ENCODE data around the gene CREB3L2.
"Not testable (repeated sequence)": the region's sequence is repeated elsewhere in the genome, so short reads cannot be mapped to it uniquely, and the experiment has no call there.

Gene CREB3L2

GRCh38 chr7:137987968-137988367 lies 13.9 kb downstream of the CREB3L2 start:
- DNase-seq (ENCODE audit: low read depth): no peak

GRCh38 chr7:137987563-137987962 lies 14.3 kb downstream of the CREB3L2 start:
- DNase-seq (ENCODE audit: low read depth): no peak

- DNase-seq (ENCODE audit: low read depth): no peak
Measured at GRCh38 chr7:137987018-137987349, 14.9 kb downstream of the CREB3L2 start.

DNA sequence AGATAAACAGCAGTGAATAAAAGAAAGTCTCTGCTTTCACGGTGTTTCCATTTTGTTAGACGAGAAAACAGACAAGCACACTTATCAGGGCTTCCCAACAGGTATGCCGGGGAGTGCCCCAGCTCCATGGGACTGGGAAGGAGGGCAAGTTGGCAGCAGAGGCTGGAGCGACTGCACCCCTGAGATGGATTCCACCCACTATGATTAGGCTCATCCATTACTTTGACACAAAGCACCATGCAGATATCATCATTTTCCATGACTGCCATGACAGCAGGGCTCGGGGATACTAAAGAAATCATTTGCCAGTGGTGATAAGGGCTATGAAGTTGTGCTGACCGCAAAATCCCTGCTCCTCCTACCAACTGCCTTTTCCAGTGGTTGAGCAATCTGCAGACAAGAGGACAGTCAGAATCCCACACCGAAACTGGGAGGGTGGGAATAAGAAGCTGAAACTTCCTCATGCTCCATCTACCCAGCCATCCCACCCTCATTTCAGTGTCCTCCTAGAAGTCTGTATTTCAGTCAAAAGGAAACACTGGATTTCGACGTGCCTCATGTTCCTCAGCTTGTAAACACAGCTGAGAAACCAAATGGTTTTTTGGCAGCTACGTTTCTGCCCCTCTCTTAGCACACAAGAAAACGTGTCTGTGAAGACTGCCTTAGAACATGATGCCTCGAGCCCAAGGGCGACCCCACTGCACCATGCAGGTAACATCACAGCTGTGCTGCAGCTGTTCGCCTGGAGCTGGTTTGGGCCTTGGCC lies 15.5 kb downstream of the CREB3L2 start:
- no peak for DNase-seq (ENCODE audit: low read depth)

- no peak for DNase-seq (ENCODE audit: low read depth)
Measured at GRCh38 chr7:137985897-137986251, 16.0 kb downstream of the CREB3L2 start.

- DNase-seq (ENCODE audit: low read depth): no peak
Measured at GRCh38 chr7:137985253-137985896, 16.5 kb downstream of the CREB3L2 start.

- no peak for DNase-seq (ENCODE audit: low read depth)
Measured at GRCh38 chr7:137984181-137985041, 17.5 kb downstream of the CREB3L2 start.

DNA sequence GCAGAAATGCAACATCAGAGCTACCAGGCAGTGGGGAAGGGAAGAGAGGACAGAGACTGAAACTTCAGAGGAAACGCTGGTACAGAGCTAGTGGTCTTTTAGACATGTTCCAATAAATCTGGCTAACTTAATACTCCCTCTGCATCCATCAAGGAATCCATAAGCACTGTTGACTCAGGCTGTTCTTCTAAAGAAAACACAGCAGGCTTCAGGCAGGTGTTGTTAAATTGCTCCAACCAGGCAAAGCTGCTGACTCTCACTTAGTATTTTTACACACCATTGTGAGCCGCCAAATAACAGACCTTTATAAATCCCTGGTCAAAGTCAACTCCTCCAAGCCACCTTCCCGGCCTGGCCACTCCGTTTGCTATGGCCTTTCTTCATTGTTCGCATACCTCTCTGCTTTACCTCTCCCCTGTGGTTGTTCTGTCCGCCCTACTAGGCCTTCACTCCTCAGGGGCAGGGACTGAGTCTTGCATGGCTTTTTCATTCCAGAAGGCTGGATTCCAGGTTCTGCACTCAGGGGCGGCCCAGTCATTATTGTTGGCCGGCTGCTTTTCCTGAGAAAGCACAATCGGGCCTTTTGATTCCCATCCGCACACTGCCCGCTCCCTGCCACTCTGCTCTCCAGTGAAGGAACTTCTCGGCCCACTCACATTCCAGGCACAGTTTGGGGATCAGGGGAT lies 18.4 kb downstream of the CREB3L2 start:
- no peak for DNase-seq (ENCODE audit: low read depth)

DNA sequence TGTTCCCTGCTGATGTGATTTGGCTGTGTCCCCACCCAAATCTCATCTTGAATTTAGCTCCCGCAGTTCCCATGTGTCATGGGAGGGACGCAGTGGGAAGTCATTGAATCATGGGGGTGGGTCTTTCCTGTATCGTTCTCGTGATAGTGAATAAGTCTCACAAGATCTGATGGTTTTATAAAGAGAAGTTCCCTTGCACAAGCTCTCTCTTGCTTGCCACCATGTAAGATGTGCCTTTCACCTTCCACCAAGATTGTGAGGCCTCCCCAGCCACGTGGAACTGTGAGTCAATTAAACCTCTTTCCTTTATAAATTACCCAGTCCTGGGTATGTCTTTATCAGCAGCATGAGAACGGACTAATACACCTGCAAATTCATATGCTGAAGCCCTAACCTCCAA lies 19.5 kb downstream of the CREB3L2 start:
- DNase-seq (ENCODE audit: low read depth): not testable (repeated sequence)

DNA sequence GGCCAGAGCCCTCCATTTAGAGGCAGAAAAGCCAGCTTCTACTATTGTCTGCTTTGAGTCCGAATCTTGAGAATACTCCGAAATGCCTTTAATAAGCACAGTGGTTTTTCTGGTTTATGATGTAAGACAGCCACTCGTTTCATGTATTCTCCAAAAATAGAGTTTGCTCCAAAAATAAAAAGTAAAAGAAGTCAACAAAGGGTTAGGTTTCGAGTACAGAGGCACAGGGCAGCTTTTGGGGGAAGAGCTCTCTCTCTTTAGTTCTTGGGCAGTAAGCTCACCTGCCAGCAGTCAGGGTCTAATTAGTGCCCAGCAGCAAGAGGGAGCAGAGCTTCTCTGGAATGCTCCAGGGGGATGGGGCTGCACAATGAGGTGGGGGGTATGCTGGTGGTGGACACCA lies 20.2 kb downstream of the CREB3L2 start:
- DNase-seq (ENCODE audit: low read depth): no peak

DNA sequence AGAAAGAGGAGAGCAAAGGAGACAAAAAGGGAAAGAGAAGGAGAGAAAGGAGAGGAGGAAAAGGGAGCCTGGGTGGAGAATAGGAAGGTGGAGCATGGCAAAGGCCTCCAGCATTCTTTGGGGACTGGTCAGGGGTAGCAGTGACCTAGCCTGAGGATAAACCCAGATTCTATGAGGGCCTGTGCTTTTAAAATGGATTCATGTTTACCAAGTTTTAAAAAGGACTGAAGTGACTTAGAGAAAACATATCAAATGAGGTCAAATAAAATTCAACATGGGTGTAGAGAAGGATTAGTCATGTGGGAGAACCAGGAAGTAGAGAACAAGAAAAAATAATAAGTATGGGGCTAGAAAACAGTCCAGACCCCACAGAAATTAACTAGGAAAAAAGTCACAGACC lies 20.7 kb downstream of the CREB3L2 start:
- DNase-seq (ENCODE audit: low read depth): no peak

GRCh38 chr7:137980308-137980707 lies 21.6 kb downstream of the CREB3L2 start:
- DNase-seq (ENCODE audit: low read depth): no peak

DNA sequence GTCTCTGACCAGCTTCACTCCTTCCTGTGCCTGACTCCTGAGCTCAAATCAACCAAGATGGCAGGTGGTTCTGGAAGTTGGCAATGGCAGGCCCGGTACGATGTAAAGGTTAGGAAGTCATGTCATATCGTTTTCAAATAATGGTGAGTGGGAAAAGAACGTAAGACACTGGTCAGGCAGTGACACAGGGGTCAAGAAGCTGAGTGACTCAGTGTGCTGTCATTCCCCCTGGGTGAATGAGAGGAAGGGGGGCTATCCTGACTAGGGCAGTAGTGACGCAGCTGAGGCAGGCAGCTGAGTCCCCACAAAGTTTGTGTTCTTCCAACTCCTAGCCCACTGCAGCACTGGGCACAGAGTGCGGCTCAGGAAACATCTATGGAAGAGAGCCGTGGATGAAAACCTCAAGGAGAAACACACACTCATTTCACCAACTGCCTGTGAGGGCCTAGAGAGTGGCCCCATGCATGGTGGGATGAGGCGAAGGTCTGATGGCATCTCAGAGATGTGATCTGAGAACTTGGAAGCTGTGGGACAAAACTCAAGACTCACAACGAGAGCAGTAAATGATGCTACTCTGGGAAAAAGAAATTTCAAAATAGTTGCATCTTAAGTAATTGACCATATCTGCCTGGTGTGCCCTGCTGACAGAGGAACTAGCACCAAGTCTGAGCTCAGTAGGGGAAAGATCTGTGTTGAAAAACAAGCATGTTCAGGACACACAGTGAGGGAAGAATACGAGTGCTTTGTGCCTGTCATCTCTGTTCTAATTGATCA lies 23.2 kb downstream of the CREB3L2 start:
- no peak for DNase-seq (ENCODE audit: low read depth)

GRCh38 chr7:137977173-137977572 lies 24.7 kb downstream of the CREB3L2 start:
- no peak for DNase-seq (ENCODE audit: low read depth)

GRCh38 chr7:137976696-137977095 lies 25.2 kb downstream of the CREB3L2 start:
- DNase-seq (ENCODE audit: low read depth): no peak

GRCh38 chr7:137976232-137976631 lies 25.7 kb downstream of the CREB3L2 start:
- DNase-seq (ENCODE audit: low read depth): no peak

GRCh38 chr7:137975768-137976167 lies 26.1 kb downstream of the CREB3L2 start:
- no peak for DNase-seq (ENCODE audit: low read depth)

GRCh38 chr7:137975221-137975620 lies 26.7 kb downstream of the CREB3L2 start:
- DNase-seq (ENCODE audit: low read depth): no peak

- DNase-seq (ENCODE audit: low read depth): no peak
Measured at GRCh38 chr7:137974766-137975165, 27.1 kb downstream of the CREB3L2 start.

DNA sequence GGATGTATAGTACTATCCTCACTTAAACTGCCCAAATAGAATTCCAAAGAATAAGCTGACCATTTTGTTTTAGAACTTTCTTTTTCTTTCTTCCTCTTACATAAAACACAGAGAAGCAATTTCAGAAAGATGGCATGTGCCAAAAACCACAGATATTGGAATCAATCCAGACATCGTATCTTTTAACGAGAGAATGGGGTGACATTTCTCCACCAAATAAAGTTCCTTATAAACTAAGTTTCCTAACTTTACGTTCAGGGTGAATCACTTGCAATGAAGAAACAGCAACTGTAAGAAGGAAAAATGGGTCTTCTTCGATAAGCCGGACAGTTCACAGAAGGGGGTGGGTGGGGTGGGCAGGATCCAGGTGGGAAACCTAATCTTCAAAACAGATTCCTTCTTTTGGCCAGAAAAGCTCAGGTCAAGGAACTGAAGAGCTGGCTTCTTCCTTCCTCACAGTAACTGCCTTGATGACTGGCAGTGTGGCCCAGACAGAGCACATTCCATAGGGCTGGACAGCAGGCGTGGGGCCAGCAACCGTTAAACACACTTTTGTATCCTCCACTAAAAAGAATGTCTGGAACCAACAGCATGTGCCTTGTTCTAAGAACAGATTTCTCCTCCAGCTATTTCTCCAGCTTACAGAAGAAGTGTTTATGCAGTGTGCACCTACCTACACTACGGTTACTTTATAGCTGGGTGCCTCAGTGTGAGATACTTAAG lies 31.5 kb downstream of the CREB3L2 start:
- DNase-seq (ENCODE audit: low read depth): no peak

DNA sequence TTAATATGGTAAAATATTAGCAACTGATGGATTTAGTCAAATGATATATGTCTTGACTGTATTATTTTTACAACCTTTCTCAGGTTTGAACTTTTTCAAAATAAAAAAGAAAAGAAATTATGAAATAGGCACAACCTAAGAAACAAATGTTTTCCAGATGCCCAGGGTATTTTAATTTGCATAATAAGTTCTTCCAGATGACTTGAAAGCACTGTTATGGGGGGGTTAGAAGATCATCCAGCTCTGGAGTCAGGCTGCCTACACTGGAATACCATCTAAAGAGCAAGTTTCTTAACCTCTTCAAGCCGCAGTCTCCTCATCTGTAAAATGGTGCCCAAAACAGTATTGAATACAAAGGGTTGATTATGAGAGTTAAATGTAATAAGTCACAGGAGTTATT lies 32.1 kb downstream of the CREB3L2 start:
- DNase-seq (ENCODE audit: low read depth): no peak
